ENCODE measurements around the gene SEMA3E.

SEMA3E gene

GRCh38 chr7:83610649-83611304 lies 38.2 kb downstream of the SEMA3E start:
- Mint-ChIP-seq H3K9me3 (no peaks in the 10 kb centered on the region), H3K27ac (no peak overlapping the region), H3K4me1 (no peaks in the 10 kb centered on the region), H3K4me3 (no peak overlapping the region), H3K36me3 (ENCODE audit: low read depth) (no peaks in the 10 kb centered on the region), H3K27me3 (ENCODE audit: low read depth, poor library complexity) (peaks cover 2% of the 10 kb centered on the region)
- no peak for DNase-seq
- TF ChIP-seq, protein P1, sequence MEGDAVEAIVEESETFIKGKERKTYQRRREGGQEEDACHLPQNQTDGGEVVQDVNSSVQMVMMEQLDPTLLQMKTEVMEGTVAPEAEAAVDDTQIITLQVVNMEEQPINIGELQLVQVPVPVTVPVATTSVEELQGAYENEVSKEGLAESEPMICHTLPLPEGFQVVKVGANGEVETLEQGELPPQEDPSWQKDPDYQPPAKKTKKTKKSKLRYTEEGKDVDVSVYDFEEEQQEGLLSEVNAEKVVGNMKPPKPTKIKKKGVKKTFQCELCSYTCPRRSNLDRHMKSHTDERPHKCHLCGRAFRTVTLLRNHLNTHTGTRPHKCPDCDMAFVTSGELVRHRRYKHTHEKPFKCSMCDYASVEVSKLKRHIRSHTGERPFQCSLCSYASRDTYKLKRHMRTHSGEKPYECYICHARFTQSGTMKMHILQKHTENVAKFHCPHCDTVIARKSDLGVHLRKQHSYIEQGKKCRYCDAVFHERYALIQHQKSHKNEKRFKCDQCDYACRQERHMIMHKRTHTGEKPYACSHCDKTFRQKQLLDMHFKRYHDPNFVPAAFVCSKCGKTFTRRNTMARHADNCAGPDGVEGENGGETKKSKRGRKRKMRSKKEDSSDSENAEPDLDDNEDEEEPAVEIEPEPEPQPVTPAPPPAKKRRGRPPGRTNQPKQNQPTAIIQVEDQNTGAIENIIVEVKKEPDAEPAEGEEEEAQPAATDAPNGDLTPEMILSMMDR (IDR thresholded peaks at IDR 0.05), result no peak

- Mint-ChIP-seq H3K27me3 (ENCODE audit: low read depth, poor library complexity) (peaks cover 2% of the 10 kb centered on the region), H3K4me1 (no peaks in the 10 kb centered on the region), H3K9me3 (no peaks in the 10 kb centered on the region), H3K4me3 (no peak overlapping the region), H3K27ac (no peak overlapping the region), H3K36me3 (ENCODE audit: low read depth) (no peaks in the 10 kb centered on the region)
- no peak for DNase-seq
- TF ChIP-seq, protein P1 (IDR thresholded peaks at IDR 0.05), result no peak
Measured at GRCh38 chr7:83608716-83609115, 40.2 kb downstream of the SEMA3E start.

DNA sequence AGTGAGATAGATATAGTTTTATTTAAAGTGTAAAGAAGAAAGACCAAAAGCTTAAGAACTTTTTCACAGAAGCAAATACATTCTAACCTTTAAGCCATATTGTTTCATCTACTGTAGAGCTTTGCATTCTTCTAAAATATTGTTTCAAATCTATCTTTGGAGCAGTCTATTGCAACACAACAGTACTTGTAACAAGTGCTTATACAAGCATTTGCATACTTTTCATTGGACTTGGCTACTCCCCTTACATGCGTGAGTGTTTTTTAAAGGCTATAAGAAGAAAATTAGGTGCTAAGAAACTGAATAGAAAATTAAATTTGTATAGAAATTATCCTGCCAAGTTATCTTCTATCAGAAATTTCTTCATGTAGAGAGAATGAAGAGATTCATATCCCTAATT lies 45.3 kb downstream of the SEMA3E start:
- no peaks in the 10 kb centered on the region for H3K9me3 Mint-ChIP-seq
- H3K4me1 Mint-ChIP-seq, result no peaks in the 10 kb centered on the region
- H3K27me3 Mint-ChIP-seq (ENCODE audit: low read depth, poor library complexity), result peaks cover 2% of the 10 kb centered on the region
- no peak overlapping the region for H3K4me3 Mint-ChIP-seq
- H3K27ac Mint-ChIP-seq, result no peak overlapping the region
- DNase-seq, result no peak
- TF ChIP-seq, protein P1 (IDR thresholded peaks at IDR 0.05), result no peak
- no peaks in the 10 kb centered on the region for H3K36me3 Mint-ChIP-seq (ENCODE audit: low read depth)

DNA sequence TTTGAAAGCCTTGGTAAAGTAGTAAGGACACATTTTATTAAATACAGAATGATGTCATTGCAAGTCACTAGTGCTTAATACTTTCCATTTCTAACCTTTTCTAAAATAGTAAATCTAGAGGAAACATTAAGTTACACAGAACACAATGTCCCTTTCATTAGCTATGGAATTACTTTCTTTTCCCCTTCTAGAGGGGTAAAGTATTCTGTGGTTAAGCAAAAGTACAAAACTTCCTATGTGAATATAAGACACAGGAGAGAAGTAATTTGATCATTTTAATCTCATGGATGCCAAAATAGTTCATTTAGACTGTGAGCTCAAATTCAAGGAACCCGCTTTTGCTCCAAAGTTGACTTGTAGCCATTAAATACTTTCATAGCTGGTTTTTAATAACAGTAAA lies 49.8 kb downstream of the SEMA3E start:
- H3K4me3 Mint-ChIP-seq, result no peak overlapping the region
- no peak overlapping the region for H3K27ac Mint-ChIP-seq
- DNase-seq, result no peak
- H3K4me1 Mint-ChIP-seq, result no peaks in the 10 kb centered on the region
- no peaks in the 10 kb centered on the region for H3K36me3 Mint-ChIP-seq (ENCODE audit: low read depth)
- no peaks in the 10 kb centered on the region for H3K27me3 Mint-ChIP-seq (ENCODE audit: low read depth, poor library complexity)
- TF ChIP-seq, protein P1 (IDR thresholded peaks at IDR 0.05), result no peak
- H3K9me3 Mint-ChIP-seq, result no peaks in the 10 kb centered on the region

DNA sequence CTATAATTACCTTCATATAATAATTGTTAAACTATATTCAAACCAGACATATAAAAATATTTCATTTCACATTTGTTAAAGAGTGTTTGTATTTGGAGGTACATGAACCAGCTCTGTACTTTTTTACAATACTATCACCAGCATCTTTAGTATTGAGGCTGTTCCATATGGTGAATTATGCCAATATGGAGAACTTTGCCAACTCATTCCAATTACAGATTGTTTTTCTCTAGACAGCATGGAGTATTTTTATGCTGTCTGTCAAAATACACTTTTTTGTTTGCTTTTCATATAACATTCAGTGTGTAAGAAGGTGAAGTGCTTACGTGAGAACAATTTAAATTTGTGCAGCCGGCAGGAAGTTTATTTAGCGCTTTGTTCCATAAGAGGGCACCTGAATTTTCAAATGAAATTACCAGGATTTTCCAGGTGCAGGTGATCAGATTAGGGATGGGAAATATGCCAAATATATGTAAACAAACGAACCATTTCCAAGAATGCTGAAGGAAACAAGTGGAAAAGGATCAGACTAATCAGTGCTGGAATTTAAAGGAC lies 54.9 kb downstream of the SEMA3E start:
- H3K27ac Mint-ChIP-seq, result no peak overlapping the region
- no peaks in the 10 kb centered on the region for H3K9me3 Mint-ChIP-seq
- no peaks in the 10 kb centered on the region for H3K4me1 Mint-ChIP-seq
- H3K4me3 Mint-ChIP-seq, result no peak overlapping the region
- no peaks in the 10 kb centered on the region for H3K27me3 Mint-ChIP-seq (ENCODE audit: low read depth, poor library complexity)
- H3K36me3 Mint-ChIP-seq (ENCODE audit: low read depth), result no peaks in the 10 kb centered on the region
- TF ChIP-seq, protein P1 (IDR thresholded peaks at IDR 0.05), result no peak
- no peak for DNase-seq

Data from nephron progenitor cell (in vitro differentiated cells).